Upper lobe of right lung (tissue), 1 donor: Measurements from ENCODE around the gene SLC39A13. TPM values are rescaled to one million over a fixed set of nuclear protein-coding genes. Genes with fewer than 3 reads are reported as not detected.

Experiments
- ATAC-seq: fragments of 200-7000 bp; cut with Tn5 transposase; one replicate; pipeline ENCODE4 v1.9.1; 2020; ENCODE audit warnings: mild to moderate bottlenecking, moderate library complexity
- DNase-seq: peaks from one replicate; pipeline ENCODE4 v3.0.0-alpha.2; 2020
- H3K27ac ChIP-seq: fragments of 200-600 bp; one replicate; pipeline ENCODE4 v1.8.0; 2022
- H3K27me3 ChIP-seq: fragments of 200-600 bp; one replicate; pipeline ENCODE4 v1.8.0; 2022; ENCODE audit warnings: mild to moderate bottlenecking
- H3K36me3 ChIP-seq: fragments of 200-600 bp; one replicate; pipeline ENCODE4 v1.8.0; 2022
- H3K4me1 ChIP-seq: fragments of 200-600 bp; one replicate; pipeline ENCODE4 v1.8.0; 2022
- H3K4me3 ChIP-seq: fragments of 200-600 bp; one replicate; pipeline ENCODE4 v1.8.0; 2022; ENCODE audit warnings: mild to moderate bottlenecking
- H3K9me3 ChIP-seq: fragments of 200-600 bp; one replicate; pipeline ENCODE4 v1.8.0; 2022
- CTCF ChIP-seq: fragments of 200-600 bp; IDR thresholded peaks from one replicate; pipeline ENCODE4 v1.8.0; 2022; ENCODE audit warnings: antibody characterized with exemption
- intact Hi-C: fragments of 100-400 bp; cut with DNase I; formaldehyde crosslinking; loops from one replicate; pipeline ENCODE4 v1.11.0; 2022
- total RNA-seq: library from RNA; stranded (reverse); fragmentation: NEBNext Ultra II Directional; extraction: Animal tissue kit (Norgen Biotek cat#: 25700); gene quantifications from one replicate; pipeline ENCODE4 v1.2.1, GENCODE V29; 2021
- donor health status: DM: no; HTN: yes; CAD: no; lungs with severe emphysema.

SLC39A13 gene
- total RNA-seq, 1 donor from 2014 or later: 62.0 TPM

GRCh38 chr11:47361419-47361818, 47.0 kb upstream of the SLC39A13 start:
- no peaks in the 10 kb centered on the region for H3K36me3 ChIP-seq
- peaks cover 5% of the 10 kb centered on the region for H3K4me1 ChIP-seq
- ATAC-seq (no peak), DNase-seq (no peak)
- intact Hi-C loops: no loop called here
- no peak overlapping the region for H3K4me3 ChIP-seq
- no peak overlapping the region for H3K27ac ChIP-seq
- no peak for TF ChIP-seq CTCF
- H3K9me3 ChIP-seq: no peaks in the 10 kb centered on the region
- H3K27me3 ChIP-seq: no peaks in the 10 kb centered on the region

- DNase-seq: no peak
- TF ChIP-seq CTCF: no peak
- intact Hi-C loops: no loop called here
- H3K27me3 ChIP-seq: no peaks in the 10 kb centered on the region
- H3K27ac ChIP-seq: no peak overlapping the region
- no peaks in the 10 kb centered on the region for H3K36me3 ChIP-seq
- ATAC-seq: no peak
- peaks cover 5% of the 10 kb centered on the region for H3K4me1 ChIP-seq
- no peaks in the 10 kb centered on the region for H3K9me3 ChIP-seq
- no peak overlapping the region for H3K4me3 ChIP-seq
Observed at GRCh38 chr11:47366020-47366490, 42.3 kb upstream of the SLC39A13 start.

- Histone ChIP-seq H3K4me3 (no peak overlapping the region), H3K9me3 (no peaks in the 10 kb centered on the region), H3K27me3 (no peaks in the 10 kb centered on the region), H3K36me3 (no peaks in the 10 kb centered on the region), H3K4me1 (no peaks in the 10 kb centered on the region), H3K27ac (no peak overlapping the region)
- no peak for TF ChIP-seq CTCF
- intact Hi-C loops: no loop called here
- ATAC-seq (no peak), DNase-seq (no peak)
Observed at GRCh38 chr11:47369676-47370075, 38.7 kb upstream of the SLC39A13 start.

- intact Hi-C loops: no loop called here
- no peaks in the 10 kb centered on the region for H3K36me3 ChIP-seq
- H3K9me3 ChIP-seq: no peaks in the 10 kb centered on the region
- DNase-seq (no peak), ATAC-seq (no peak)
- no peak overlapping the region for H3K4me3 ChIP-seq
- no peak for TF ChIP-seq CTCF
- no peak overlapping the region for H3K27ac ChIP-seq
- H3K4me1 ChIP-seq: no peaks in the 10 kb centered on the region
- H3K27me3 ChIP-seq: no peaks in the 10 kb centered on the region
Observed at GRCh38 chr11:47372422-47372821, 36.0 kb upstream of the SLC39A13 start.

- ATAC-seq (peak; percentile 75), DNase-seq (peak; percentile 92)
- Histone ChIP-seq H3K27ac (peak overlapping the region; percentile 2), H3K4me3 (peak overlapping the region; percentile 53), H3K4me1 (peaks cover 5% of the 10 kb centered on the region), H3K9me3 (no peaks in the 10 kb centered on the region), H3K27me3 (no peaks in the 10 kb centered on the region), H3K36me3 (no peaks in the 10 kb centered on the region)
- peak; percentile 97 for TF ChIP-seq CTCF
- intact Hi-C loops: no loop called here
Observed at GRCh38 chr11:47373876-47374719, 34.3 kb upstream of the SLC39A13 start.
